ENCODE results near the gene SLC7A9. TPM values are rescaled to one million over a fixed set of nuclear protein-coding genes. Genes with fewer than 3 reads are reported as not detected.

Gene SLC7A9
- total RNA-seq, 4 donors from 2014 or later = 0.44 TPM; not detected in 3

DNA sequence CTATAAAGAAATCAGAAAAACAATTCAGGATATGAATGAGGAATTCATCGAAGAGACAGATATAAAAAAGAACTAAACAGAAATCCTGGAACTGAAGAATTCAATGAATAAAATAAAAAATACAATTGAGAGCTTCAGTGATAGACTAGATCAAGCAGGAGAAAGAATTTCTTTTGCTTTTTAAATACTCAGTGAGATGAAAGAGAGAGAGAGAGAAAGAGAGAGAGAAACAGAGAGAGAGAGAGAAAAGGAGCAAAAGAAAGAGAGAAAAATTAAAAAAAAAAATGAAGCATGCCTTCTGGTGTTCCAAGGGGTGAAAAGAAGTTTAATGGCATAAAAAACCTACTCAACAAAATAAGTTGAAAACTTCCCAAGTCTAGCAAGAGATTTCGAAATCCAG lies 22.0 kb upstream of the SLC7A9 start:
- peaks cover 0 to 4% (median 4%) of the 10 kb centered on the region in 3 donors for H3K9me3 ChIP-seq
- H3K36me3 ChIP-seq = peaks cover 0 to 18% of the 10 kb centered on the region in 2 donors
- no peak overlapping the region for H3K4me3 ChIP-seq
- intact Hi-C loops (cut with DNase I; ENCODE audit: low total_unique reads) (no loop called here), in situ Hi-C loops (cut with MboI; ENCODE audit: low sequenced_read_pairs in 4 of 4) (no loop called here)
- H3K27me3 ChIP-seq = no peaks in the 10 kb centered on the region
- no peak for DNase-seq
- no peak for ATAC-seq
- no peaks in the 10 kb centered on the region for H3K4me1 ChIP-seq
- no peak for TF ChIP-seq POLR2A (IDR thresholded peaks at IDR 0.05)
- TF ChIP-seq, protein P1, sequence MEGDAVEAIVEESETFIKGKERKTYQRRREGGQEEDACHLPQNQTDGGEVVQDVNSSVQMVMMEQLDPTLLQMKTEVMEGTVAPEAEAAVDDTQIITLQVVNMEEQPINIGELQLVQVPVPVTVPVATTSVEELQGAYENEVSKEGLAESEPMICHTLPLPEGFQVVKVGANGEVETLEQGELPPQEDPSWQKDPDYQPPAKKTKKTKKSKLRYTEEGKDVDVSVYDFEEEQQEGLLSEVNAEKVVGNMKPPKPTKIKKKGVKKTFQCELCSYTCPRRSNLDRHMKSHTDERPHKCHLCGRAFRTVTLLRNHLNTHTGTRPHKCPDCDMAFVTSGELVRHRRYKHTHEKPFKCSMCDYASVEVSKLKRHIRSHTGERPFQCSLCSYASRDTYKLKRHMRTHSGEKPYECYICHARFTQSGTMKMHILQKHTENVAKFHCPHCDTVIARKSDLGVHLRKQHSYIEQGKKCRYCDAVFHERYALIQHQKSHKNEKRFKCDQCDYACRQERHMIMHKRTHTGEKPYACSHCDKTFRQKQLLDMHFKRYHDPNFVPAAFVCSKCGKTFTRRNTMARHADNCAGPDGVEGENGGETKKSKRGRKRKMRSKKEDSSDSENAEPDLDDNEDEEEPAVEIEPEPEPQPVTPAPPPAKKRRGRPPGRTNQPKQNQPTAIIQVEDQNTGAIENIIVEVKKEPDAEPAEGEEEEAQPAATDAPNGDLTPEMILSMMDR (IDR thresholded peaks at IDR 0.05 in 4 of 5, conservative IDR thresholded peaks at IDR 0.05 in 1 of 5) = no peak
- H3K27ac ChIP-seq = no peak overlapping the region

DNA sequence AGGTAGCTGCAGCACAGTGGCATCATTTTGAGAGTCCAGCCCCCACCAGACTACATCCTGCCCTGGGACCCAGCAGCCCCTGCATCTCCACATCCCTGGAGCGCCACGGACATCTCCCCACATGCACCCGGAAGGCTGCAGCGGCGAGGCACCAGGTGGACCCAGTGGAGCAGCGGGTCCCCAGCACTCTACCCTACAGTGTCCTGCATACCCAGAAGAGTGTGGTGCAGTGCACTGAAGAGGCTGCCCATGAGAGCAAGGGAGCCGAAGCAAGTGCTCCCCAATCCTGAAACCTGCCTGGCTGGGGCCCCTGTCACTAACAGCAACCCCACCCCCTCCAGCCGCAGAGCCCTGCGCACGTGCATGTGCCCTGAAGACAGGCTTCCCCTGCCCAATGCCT lies 21.3 kb upstream of the SLC7A9 start:
- no peak for ATAC-seq
- intact Hi-C loops (cut with DNase I; ENCODE audit: low total_unique reads) = no loop called here

DNA sequence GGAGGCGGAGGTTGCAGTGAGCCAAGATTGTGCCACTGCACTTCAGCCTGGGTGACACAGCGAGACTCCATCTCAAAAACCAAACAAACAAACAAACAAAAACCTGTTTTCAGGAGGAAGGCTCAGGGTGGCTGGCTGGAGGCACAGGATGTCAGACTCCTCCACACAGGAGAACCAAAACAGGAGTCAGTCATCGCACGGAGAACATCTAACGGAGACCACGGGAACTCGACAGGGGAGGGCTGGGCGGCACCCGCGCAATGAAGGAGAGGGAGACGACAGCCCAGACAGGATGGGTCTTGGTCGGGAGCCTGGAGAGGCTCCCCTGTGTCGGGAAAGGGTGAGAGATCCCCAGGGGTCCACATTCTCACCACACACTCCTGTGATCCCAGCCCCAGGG lies 20.8 kb upstream of the SLC7A9 start:
- intact Hi-C loops (cut with DNase I; ENCODE audit: low total_unique reads) = no loop called here
- no peaks in the 10 kb centered on the region for H3K4me1 ChIP-seq
- no peak for DNase-seq
- no peak overlapping the region for H3K4me3 ChIP-seq
- ATAC-seq = no peak
- no peak overlapping the region for H3K27ac ChIP-seq
- in situ Hi-C loops (cut with MboI; ENCODE audit: low sequenced_read_pairs in 4 of 4) = no loop called here
- no peaks in the 10 kb centered on the region for H3K27me3 ChIP-seq
- peaks cover 0 to 4% (median 4%) of the 10 kb centered on the region in 3 donors for H3K9me3 ChIP-seq
- H3K36me3 ChIP-seq = peaks cover 0 to 18% of the 10 kb centered on the region in 2 donors
- TF ChIP-seq POLR2A (IDR thresholded peaks at IDR 0.05) = no peak
- TF ChIP-seq, protein P1 (IDR thresholded peaks at IDR 0.05 in 4 of 5, conservative IDR thresholded peaks at IDR 0.05 in 1 of 5) = no peak

More for the DNA sequence above, 21.3 kb upstream of the SLC7A9 start:
- DNase-seq = no peak
- in situ Hi-C loops (cut with MboI; ENCODE audit: low sequenced_read_pairs in 4 of 4) = no loop called here
- TF ChIP-seq, protein P1 (IDR thresholded peaks at IDR 0.05 in 4 of 5, conservative IDR thresholded peaks at IDR 0.05 in 1 of 5) = no peak
- no peak for TF ChIP-seq POLR2A (IDR thresholded peaks at IDR 0.05)
- H3K4me3 ChIP-seq = no peak overlapping the region
- no peak overlapping the region for H3K27ac ChIP-seq
- H3K36me3 ChIP-seq = peaks cover 0 to 18% of the 10 kb centered on the region in 2 donors
- H3K9me3 ChIP-seq = peaks cover 0 to 4% (median 4%) of the 10 kb centered on the region in 3 donors
- H3K4me1 ChIP-seq = no peaks in the 10 kb centered on the region
- no peaks in the 10 kb centered on the region for H3K27me3 ChIP-seq

DNA sequence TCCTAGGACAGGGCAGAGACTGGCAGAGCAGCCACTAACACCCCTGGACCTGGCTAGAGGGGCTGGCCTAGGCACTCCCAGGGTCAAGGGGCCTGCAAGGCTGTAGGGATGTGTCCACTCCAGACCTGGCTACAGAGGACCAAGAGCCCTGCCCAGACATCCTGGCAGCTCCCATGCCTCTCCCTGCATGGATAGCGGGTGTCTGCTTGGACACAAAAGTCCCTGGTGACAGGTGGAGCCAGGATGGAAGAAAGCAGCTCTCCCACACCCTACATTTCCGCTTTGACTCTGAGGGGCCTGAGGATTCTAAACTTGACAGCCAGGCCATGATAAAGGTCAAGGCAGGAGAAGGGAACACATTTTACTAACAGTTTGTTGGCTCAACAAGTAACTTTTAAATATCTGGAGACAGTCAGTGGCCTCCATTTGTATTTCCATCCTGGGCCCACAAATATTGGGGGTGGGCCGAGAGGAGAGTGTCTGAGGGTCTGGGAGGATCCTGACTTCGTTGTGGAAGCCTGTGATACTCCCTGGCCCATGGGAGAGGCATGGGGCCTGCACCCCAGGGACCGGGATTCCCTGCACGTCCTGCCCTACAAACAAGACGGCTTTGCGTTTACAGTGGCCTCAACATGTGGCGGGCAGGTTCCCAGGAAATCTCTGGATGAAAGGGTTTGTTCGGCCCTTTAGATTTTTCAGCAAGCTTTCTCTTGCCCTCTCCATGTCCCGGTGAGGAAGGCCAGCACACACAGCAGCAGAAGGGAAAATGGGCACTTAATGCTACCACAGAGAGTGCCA lies 19.8 kb upstream of the SLC7A9 start:
- Histone ChIP-seq H3K27ac (no peak overlapping the region), H3K27me3 (no peaks in the 10 kb centered on the region), H3K36me3 (peaks cover 0 to 15% of the 10 kb centered on the region in 2 donors), H3K9me3 (peaks cover 0 to 4% (median 4%) of the 10 kb centered on the region in 3 donors), H3K4me3 (no peak overlapping the region), H3K4me1 (no peaks in the 10 kb centered on the region)
- intact Hi-C loops (cut with DNase I; ENCODE audit: low total_unique reads) = no loop called here
- DNase-seq = no peak
- no peak for ATAC-seq
- in situ Hi-C loops (cut with MboI; ENCODE audit: low sequenced_read_pairs in 4 of 4) = no loop called here
- TF ChIP-seq, protein P1 (IDR thresholded peaks at IDR 0.05 in 4 of 5, conservative IDR thresholded peaks at IDR 0.05 in 1 of 5) = no peak
- TF ChIP-seq POLR2A (IDR thresholded peaks at IDR 0.05) = no peak

Data from gastrocnemius medialis (tissue), 4 donors.